Activated naive CD4-positive, alpha-beta T cell treated with anti-CD3 and anti-CD28 coated beads, Interleukin-2, amount 10 ng/mL, durations not matched to agents 7 days and 5 days (primary cell): ENCODE measurements around the gene CA10.

Source experiments
- CTCF ChIA-PET: fragments of 350-600 bp; sonication (Branson Sonifier 250); formaldehyde crosslinking; loops from one replicate; lab custom pipeline; 2021; ENCODE audit warnings: antibody characterized with exemption; lab: Charles Lee
- DNase-seq: peaks from one replicate; pipeline ENCODE4 v3.0.0-alpha.2; 2020
- H3K27ac Mint-ChIP-seq: one replicate; pipeline ENCODE4 v1.8.0; 2021; ENCODE audit warnings: mild to moderate bottlenecking, moderate library complexity, mixed read lengths
- H3K27me3 Mint-ChIP-seq: one replicate; pipeline ENCODE4 v1.8.0; 2021; ENCODE audit warnings: mild to moderate bottlenecking, mixed read lengths
- H3K36me3 Mint-ChIP-seq: one replicate; pipeline ENCODE4 v1.8.0; 2021; ENCODE audit warnings: mixed read lengths
- H3K4me1 Mint-ChIP-seq: one replicate; pipeline ENCODE4 v1.8.0; 2021; ENCODE audit warnings: mixed read lengths
- H3K4me3 Mint-ChIP-seq: one replicate; pipeline ENCODE4 v1.8.0; 2021; ENCODE audit warnings: mild to moderate bottlenecking, moderate library complexity, mixed read lengths
- H3K9me3 Mint-ChIP-seq: one replicate; pipeline ENCODE4 v1.8.0; 2021; ENCODE audit warnings: mixed read lengths

The CA10 gene

DNA sequence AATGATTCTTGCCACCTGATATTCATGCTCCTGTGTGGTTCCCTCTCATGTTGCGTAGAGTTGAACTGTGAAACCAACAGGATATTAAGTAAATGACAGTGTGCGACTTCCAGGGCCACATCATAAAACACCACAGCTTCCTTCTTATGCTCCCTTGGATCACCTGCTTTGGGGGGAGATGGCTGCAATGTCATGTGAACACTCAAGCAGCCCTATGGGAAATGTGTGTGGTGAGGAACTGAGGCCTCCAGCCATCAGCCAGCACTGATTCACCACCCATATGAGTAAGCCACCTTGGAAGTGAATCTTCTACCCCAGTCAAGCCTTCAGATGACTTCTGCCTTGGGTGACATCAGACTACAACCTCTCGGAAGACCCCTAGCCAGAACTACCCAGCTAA is 470.6 kb downstream of the CA10 start:
- CTCF ChIA-PET = no interaction called here
- H3K36me3 Mint-ChIP-seq = no peaks in the 10 kb centered on the region
- H3K27me3 Mint-ChIP-seq = no peaks in the 10 kb centered on the region
- H3K27ac Mint-ChIP-seq = no peak overlapping the region
- H3K4me3 Mint-ChIP-seq = no peak overlapping the region
- no peak for DNase-seq
- no peaks in the 10 kb centered on the region for H3K9me3 Mint-ChIP-seq
- no peaks in the 10 kb centered on the region for H3K4me1 Mint-ChIP-seq

GRCh38 chr17:51685287-51685909 is 473.1 kb downstream of the CA10 start:
- CTCF ChIA-PET = no interaction called here
- H3K36me3 Mint-ChIP-seq = no peaks in the 10 kb centered on the region
- no peak for DNase-seq
- no peak overlapping the region for H3K4me3 Mint-ChIP-seq
- H3K27ac Mint-ChIP-seq = no peak overlapping the region
- H3K4me1 Mint-ChIP-seq = no peaks in the 10 kb centered on the region
- no peaks in the 10 kb centered on the region for H3K9me3 Mint-ChIP-seq
- H3K27me3 Mint-ChIP-seq = no peaks in the 10 kb centered on the region

DNA sequence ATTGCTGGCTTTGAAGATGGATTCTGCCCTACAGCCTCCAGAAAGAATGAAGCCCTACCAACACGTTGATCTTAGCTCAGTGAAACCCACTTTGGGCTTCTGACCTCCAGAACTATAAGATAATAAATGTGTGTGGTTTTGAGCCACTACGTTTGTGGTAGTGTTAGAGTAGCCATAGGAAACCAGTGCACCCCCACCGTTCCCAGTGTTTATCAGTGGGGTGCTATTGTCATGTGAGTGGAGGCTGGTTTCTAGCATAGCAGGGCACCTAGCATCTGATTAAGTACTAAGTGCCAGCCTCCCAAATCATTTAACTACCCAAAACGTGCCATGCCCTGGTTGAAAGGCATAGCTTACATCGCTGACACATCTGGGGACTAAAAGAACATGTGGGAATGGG is 474.3 kb downstream of the CA10 start:
- H3K36me3 Mint-ChIP-seq = no peaks in the 10 kb centered on the region
- DNase-seq = no peak
- CTCF ChIA-PET = no interaction called here
- no peak overlapping the region for H3K27ac Mint-ChIP-seq
- no peaks in the 10 kb centered on the region for H3K4me1 Mint-ChIP-seq
- H3K27me3 Mint-ChIP-seq = no peaks in the 10 kb centered on the region
- no peaks in the 10 kb centered on the region for H3K9me3 Mint-ChIP-seq
- H3K4me3 Mint-ChIP-seq = no peak overlapping the region

DNA sequence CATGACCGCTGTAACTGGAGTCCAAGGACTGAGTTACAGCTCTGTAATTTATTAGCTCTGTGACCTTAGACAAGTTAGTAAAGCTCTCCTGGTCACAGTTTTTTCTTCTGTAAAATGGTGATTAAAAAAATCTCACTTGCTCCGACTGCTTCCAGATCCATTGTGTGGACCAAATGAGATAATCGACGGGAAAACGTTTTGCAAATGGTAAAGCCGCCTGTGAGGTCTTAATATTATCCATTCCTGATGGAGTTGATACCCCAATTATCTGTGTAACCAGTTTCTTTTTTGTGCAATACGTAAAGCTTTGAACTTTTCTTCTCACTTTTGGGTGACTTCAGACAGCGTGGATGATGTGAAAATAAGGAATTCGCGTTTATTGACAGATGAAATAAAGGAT is 475.2 kb downstream of the CA10 start:
- H3K4me3 Mint-ChIP-seq = no peak overlapping the region
- no peaks in the 10 kb centered on the region for H3K27me3 Mint-ChIP-seq
- CTCF ChIA-PET = no interaction called here
- H3K36me3 Mint-ChIP-seq = no peaks in the 10 kb centered on the region
- H3K9me3 Mint-ChIP-seq = no peaks in the 10 kb centered on the region
- no peaks in the 10 kb centered on the region for H3K4me1 Mint-ChIP-seq
- no peak for DNase-seq
- no peak overlapping the region for H3K27ac Mint-ChIP-seq

GRCh38 chr17:51682115-51682514 is 476.4 kb downstream of the CA10 start:
- CTCF ChIA-PET = no interaction called here
- H3K27ac Mint-ChIP-seq = no peak overlapping the region
- no peaks in the 10 kb centered on the region for H3K4me1 Mint-ChIP-seq
- no peak overlapping the region for H3K4me3 Mint-ChIP-seq
- H3K36me3 Mint-ChIP-seq = no peaks in the 10 kb centered on the region
- DNase-seq = no peak
- H3K27me3 Mint-ChIP-seq = no peaks in the 10 kb centered on the region
- H3K9me3 Mint-ChIP-seq = no peaks in the 10 kb centered on the region

DNA sequence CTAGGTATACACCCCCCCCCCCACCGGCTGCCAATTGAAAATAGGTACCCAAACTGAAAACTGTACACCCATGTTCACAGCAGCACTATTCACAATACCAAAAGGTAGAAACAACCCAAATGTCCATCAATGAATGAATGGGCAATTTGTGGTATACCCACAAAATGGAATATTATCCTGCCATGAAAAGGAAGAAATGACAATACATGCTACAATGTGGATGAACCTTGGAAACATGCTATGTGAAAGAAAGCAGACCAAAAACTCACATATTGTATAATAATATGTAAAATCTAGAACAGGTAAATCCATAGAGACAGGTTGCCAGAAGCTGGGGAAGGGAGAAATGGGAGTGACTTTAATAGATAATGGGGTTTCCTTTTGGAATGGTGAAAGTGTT is 480.6 kb downstream of the CA10 start:
- Mint-ChIP-seq H3K27ac (no peak overlapping the region), H3K27me3 (no peaks in the 10 kb centered on the region), H3K9me3 (no peaks in the 10 kb centered on the region), H3K4me3 (no peak overlapping the region), H3K4me1 (no peaks in the 10 kb centered on the region), H3K36me3 (no peaks in the 10 kb centered on the region)
- no peak for DNase-seq
- CTCF ChIA-PET = no interaction called here

DNA sequence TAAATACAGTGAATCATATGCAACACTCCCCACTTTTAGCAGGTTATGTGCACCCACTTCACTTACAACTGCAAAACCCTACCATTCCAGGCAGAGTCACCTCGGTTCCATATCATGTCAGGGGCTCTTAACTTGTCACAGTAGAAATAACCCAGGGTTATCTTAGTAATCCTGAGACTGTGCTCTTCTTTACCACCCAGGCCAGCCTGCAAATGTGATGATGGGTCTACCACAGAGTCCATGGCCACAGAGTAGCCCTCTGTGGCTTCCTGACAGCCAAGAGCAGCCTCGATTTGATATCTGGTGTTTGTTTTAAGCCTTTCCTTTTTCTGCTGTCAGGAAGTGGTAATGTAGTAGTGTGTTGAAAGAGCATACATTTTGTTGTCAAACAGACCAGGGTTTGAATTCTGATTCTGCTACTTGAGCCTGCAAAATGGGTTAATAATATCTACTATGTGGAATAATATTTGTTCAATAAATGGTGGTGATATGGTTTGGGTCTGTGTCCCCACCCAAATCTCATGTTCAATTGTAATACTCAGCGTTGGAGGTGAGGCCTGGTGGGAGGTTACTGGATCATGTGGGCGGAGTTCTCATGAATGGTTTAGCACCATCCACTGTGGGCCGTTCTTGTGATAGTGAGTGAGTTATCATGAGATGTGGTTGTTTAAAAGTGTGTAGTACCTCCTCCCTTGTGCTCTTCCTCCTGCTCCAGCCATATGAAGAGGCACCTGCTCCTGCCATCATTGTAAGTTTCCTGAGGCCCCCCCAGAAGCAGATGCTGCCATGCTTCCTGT is 481.6 kb downstream of the CA10 start:
- Mint-ChIP-seq H3K4me3 (no peak overlapping the region), H3K36me3 (no peaks in the 10 kb centered on the region), H3K27me3 (no peaks in the 10 kb centered on the region), H3K27ac (no peak overlapping the region), H3K9me3 (no peaks in the 10 kb centered on the region), H3K4me1 (no peaks in the 10 kb centered on the region)
- CTCF ChIA-PET = no interaction called here
- DNase-seq = no peak

GRCh38 chr17:51674579-51675255 is 483.8 kb downstream of the CA10 start:
- H3K36me3 Mint-ChIP-seq = no peaks in the 10 kb centered on the region
- H3K9me3 Mint-ChIP-seq = no peaks in the 10 kb centered on the region
- H3K27ac Mint-ChIP-seq = no peak overlapping the region
- DNase-seq = no peak
- H3K27me3 Mint-ChIP-seq = no peaks in the 10 kb centered on the region
- CTCF ChIA-PET = no interaction called here
- H3K4me3 Mint-ChIP-seq = no peak overlapping the region
- H3K4me1 Mint-ChIP-seq = no peaks in the 10 kb centered on the region

DNA sequence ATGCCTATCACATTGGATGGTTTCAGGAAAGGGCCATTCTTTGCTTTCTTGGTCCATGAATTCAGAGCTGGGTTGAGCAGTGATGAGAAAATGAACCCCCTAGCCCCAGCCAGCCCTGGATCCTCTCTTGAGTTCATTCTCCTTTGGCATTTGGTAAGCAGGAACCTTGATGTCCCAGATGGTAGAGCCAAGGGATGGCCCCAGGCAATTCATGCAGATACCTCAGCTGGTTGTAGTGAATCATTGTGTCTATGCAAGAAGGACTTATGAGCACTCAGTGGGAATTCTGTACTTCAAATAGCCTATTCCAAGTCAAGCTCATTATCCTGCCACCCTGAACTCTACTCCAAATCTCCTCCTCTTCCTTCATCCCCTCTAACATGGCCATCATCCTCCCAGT is 485.4 kb downstream of the CA10 start:
- CTCF ChIA-PET = no interaction called here
- H3K27ac Mint-ChIP-seq = no peak overlapping the region

DNA sequence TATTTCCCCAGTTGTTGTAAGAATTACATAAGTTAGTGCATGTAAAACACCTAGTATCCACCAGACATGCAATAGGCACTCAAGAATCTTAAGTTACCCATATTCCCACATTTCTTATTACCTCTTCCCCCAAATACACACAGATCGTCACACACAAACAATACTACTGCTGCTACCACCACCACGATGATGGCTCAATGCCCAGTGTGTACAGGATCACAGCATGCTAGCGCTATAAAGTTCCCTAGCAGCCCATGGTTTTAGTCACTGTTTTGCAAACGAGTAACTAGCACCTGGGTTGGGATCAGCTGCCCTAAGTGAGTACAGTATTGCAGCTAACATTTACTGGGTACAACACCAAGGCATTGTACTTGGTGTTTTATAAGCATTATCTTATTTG is 486.4 kb downstream of the CA10 start:
- no peak overlapping the region for H3K4me3 Mint-ChIP-seq
- H3K27ac Mint-ChIP-seq = no peak overlapping the region
- peaks cover 2% of the 10 kb centered on the region for H3K9me3 Mint-ChIP-seq
- no peaks in the 10 kb centered on the region for H3K27me3 Mint-ChIP-seq
- H3K4me1 Mint-ChIP-seq = no peaks in the 10 kb centered on the region
- CTCF ChIA-PET = no interaction called here
- no peaks in the 10 kb centered on the region for H3K36me3 Mint-ChIP-seq
- no peak for DNase-seq

More for the DNA sequence above, 485.4 kb downstream of the CA10 start:
- Mint-ChIP-seq H3K4me3 (no peak overlapping the region), H3K27me3 (no peaks in the 10 kb centered on the region), H3K4me1 (no peaks in the 10 kb centered on the region), H3K9me3 (peaks cover 2% of the 10 kb centered on the region), H3K36me3 (no peaks in the 10 kb centered on the region)
- no peak for DNase-seq

- Mint-ChIP-seq H3K36me3 (no peaks in the 10 kb centered on the region), H3K27ac (no peak overlapping the region), H3K9me3 (peaks cover 2% of the 10 kb centered on the region), H3K4me3 (no peak overlapping the region), H3K27me3 (no peaks in the 10 kb centered on the region), H3K4me1 (no peaks in the 10 kb centered on the region)
- DNase-seq = no peak
- CTCF ChIA-PET = no interaction called here
These were observed 487.6 kb downstream of the CA10 start for GRCh38 chr17:51670899-51671298.

- DNase-seq = no peak
- no peak overlapping the region for H3K27ac Mint-ChIP-seq
- H3K36me3 Mint-ChIP-seq = no peaks in the 10 kb centered on the region
- H3K27me3 Mint-ChIP-seq = no peaks in the 10 kb centered on the region
- H3K9me3 Mint-ChIP-seq = peaks cover 2% of the 10 kb centered on the region
- CTCF ChIA-PET = interaction anchor here (0.6 kb wide), 1 partner anchor 1358 kb away, joined by 3 read pairs; no protein-coding TSS in a partner anchor
- no peak overlapping the region for H3K4me3 Mint-ChIP-seq
- H3K4me1 Mint-ChIP-seq = no peaks in the 10 kb centered on the region
These were observed 489.6 kb downstream of the CA10 start for GRCh38 chr17:51668963-51669246.

DNA sequence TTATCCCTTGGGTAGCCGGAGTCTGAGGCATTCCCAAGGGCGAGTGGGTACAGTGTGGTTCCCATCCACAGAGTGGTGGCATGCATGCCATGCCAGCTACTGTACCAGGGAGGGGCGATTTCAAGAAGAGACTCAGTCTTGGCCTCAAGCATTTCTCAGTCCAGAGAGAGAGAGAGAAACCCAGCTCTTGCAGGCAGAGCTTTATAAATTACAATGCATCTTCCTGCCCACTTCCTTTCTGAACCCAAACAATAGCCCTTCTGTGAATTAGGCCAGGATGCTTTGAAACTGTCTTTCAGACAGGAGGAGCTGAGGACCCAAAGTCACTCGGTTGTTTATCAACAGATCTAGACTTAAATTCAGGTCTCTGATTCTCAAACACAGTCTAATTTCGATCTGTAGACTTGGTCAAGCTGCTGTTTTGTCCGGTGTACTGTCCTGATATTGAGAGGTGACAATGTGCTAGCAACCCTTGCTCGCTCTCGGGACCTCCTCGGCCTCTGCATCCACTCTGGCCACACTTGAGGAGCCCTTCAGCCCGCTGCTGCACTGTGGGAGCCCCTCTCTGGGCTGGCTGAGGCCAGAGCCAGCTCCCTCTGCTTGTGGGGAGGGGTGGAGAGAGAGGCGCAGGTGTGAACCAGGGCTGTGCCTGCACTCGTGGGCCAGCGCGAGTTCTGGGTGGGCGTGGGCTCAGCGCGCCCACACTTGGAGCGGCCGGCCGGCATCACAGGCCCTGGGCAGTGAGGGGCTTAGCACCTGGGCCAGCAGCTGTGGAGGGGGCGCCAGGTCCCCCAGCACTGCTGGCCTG is 490.2 kb downstream of the CA10 start:
- Mint-ChIP-seq H3K27ac (no peak overlapping the region), H3K4me1 (no peaks in the 10 kb centered on the region), H3K27me3 (no peaks in the 10 kb centered on the region), H3K4me3 (no peak overlapping the region), H3K36me3 (no peaks in the 10 kb centered on the region), H3K9me3 (peaks cover 2% of the 10 kb centered on the region)
- DNase-seq = no peak
- CTCF ChIA-PET = interaction anchor here (0.6 kb wide), 1 partner anchor 1359 kb away, joined by 3 read pairs; no protein-coding TSS in a partner anchor

GRCh38 chr17:51667706-51668083 is 490.8 kb downstream of the CA10 start:
- Mint-ChIP-seq H3K4me1 (no peaks in the 10 kb centered on the region), H3K27ac (no peak overlapping the region), H3K9me3 (peaks cover 2% of the 10 kb centered on the region), H3K4me3 (no peak overlapping the region), H3K27me3 (no peaks in the 10 kb centered on the region), H3K36me3 (no peaks in the 10 kb centered on the region)
- CTCF ChIA-PET = no interaction called here
- no peak for DNase-seq
